Measurements from ENCODE around the gene METTL2A. TPM values are rescaled to one million over a fixed set of nuclear protein-coding genes. Genes with fewer than 3 reads are reported as not detected.
"Not testable (repeated sequence)": the region's sequence is repeated elsewhere in the genome, so short reads cannot be mapped to it uniquely, and the experiment has no call there.

METTL2A gene
- 17.2 and 19.0 TPM in 2 replicates for total RNA-seq (2014; rRNA removed; shearing (Covaris generic))

GRCh38 chr17:62423647-62424461 lies at the start of gene METTL2A:
Gene METTL2A (plus strand): TSS chr17:62423897. CDS start chr17:62423903, 6 bp downstream.
- DNase-seq (ENCODE audit: low read depth) = peak; percentile 83

GRCh38 chr17:62380253-62380652 lies 43.4 kb upstream of the METTL2A start, which contains the start of gene EFCAB3:
Gene EFCAB3 (plus strand): TSS chr17:62380553. CDS start chr17:62382980, 2,427 bp downstream.
- no peak for DNase-seq (ENCODE audit: low read depth)

- DNase-seq (ENCODE audit: low read depth) = no peak
Measured at GRCh38 chr17:62381561-62381960, 42.1 kb upstream of the METTL2A start.

GRCh38 chr17:62388856-62389255 lies 34.8 kb upstream of the METTL2A start:
- DNase-seq (ENCODE audit: low read depth) = no peak

- DNase-seq (ENCODE audit: low read depth) = no peak
Measured at GRCh38 chr17:62392908-62393307, 30.8 kb upstream of the METTL2A start.

GRCh38 chr17:62398891-62399290 lies 24.8 kb upstream of the METTL2A start:
- DNase-seq (ENCODE audit: low read depth) = no peak

- no peak for DNase-seq (ENCODE audit: low read depth)
Measured at GRCh38 chr17:62405451-62405850, 18.2 kb upstream of the METTL2A start.

GRCh38 chr17:62413090-62413489 lies 10.6 kb upstream of the METTL2A start:
- not testable (repeated sequence) for DNase-seq (ENCODE audit: low read depth)

GRCh38 chr17:62426214-62426613 lies 2.5 kb downstream of the METTL2A start:
- DNase-seq (ENCODE audit: low read depth) = not testable (repeated sequence)

- not testable (repeated sequence) for DNase-seq (ENCODE audit: low read depth)
Measured at GRCh38 chr17:62435251-62435650, 11.6 kb downstream of the METTL2A start.

- not testable (repeated sequence) for DNase-seq (ENCODE audit: low read depth)
Measured at GRCh38 chr17:62441181-62441580, 17.5 kb downstream of the METTL2A start.

- DNase-seq (ENCODE audit: low read depth) = no peak
Measured at GRCh38 chr17:62444063-62444462, 20.4 kb downstream of the METTL2A start.

GRCh38 chr17:62445791-62446190 lies 22.1 kb downstream of the METTL2A start:
- not testable (repeated sequence) for DNase-seq (ENCODE audit: low read depth)

- not testable (repeated sequence) for DNase-seq (ENCODE audit: low read depth)
Measured at GRCh38 chr17:62452195-62452594, 28.5 kb downstream of the METTL2A start.

- DNase-seq (ENCODE audit: low read depth) = not testable (repeated sequence)
Measured at GRCh38 chr17:62453041-62453440, 29.3 kb downstream of the METTL2A start.

- DNase-seq (ENCODE audit: low read depth) = not testable (repeated sequence)
Measured at GRCh38 chr17:62453656-62454055, 30.0 kb downstream of the METTL2A start.

GRCh38 chr17:62454111-62454510 lies 30.4 kb downstream of the METTL2A start:
- not testable (repeated sequence) for DNase-seq (ENCODE audit: low read depth)

GRCh38 chr17:62456016-62456415 lies 32.3 kb downstream of the METTL2A start:
- DNase-seq (ENCODE audit: low read depth) = no peak

GRCh38 chr17:62458483-62458882 lies 34.8 kb downstream of the METTL2A start:
- not testable (repeated sequence) for DNase-seq (ENCODE audit: low read depth)

- DNase-seq (ENCODE audit: low read depth) = not testable (repeated sequence)
Measured at GRCh38 chr17:62464422-62464821, 40.7 kb downstream of the METTL2A start.

- not testable (repeated sequence) for DNase-seq (ENCODE audit: low read depth)
Measured at GRCh38 chr17:62465271-62465670, 41.6 kb downstream of the METTL2A start.

GRCh38 chr17:62470666-62471379 lies 47.1 kb downstream of the METTL2A start:
- peak; percentile 71 for DNase-seq (ENCODE audit: low read depth)

All from RPMI7951 (cell line).